ENCODE data around the gene F3. TPM values are rescaled to one million over a fixed set of nuclear protein-coding genes. Genes with fewer than 3 reads are reported as not detected.
"Not testable (repeated sequence)": the region's sequence is repeated elsewhere in the genome, so short reads cannot be mapped to it uniquely, and the experiment has no call there.

Gene F3
- total and polyA plus RNA-seq, 9 of the 15 experiments (the other 6 are each of a cell fraction or from before 2014, with no cell fraction given) = 0.24 to 0.28 TPM; not detected in 7

DNA sequence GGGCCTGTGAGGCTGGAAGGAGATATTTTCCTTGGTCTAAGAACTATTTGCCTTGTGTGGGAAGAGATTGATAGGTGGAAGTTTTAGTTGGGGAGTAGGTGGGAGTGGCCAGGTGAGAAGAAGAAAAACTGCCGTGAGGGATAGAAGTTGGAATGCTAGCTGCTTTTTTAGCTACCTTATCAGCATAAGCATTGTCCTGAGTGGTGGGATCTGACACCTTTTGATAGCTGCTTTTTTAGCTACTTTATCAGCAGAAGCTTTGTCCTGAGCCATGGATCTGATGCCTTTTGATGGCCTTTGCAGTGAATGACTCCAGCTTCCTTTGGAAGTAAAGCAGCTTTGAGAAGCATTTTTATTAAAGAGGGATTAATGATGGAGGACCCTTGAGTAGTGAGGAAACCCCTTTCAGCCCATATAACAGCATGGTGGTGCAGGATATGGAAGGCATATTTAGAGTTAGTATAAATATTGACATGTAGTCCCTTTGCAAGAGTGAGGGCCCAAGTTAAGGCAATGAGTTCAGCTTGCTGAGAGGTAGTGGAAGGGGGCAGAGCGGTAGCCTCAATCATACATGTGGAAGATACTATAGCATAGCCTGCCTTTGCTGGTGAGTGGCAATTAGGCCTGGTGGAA is 26.5 kb upstream of the F3 start:
- ATAC-seq; CTCF ChIA-PET (ENCODE audit: low intra/inter-chr PET ratio); H3K4me1 ChIP-seq (replicated peaks in 1 of 2; ENCODE audit: control insufficient read depth in 2 of 2, insufficient read depth in 2 of 2, low read length in 2 of 2); intact Hi-C loops (cut with micrococcal nuclease); H3K9me3 ChIP-seq (replicated peaks; ENCODE audit: control insufficient read depth, insufficient read depth, low read depth, low read length); H3K4me3 ChIP-seq; H3K27ac ChIP-seq (ENCODE audit: extremely low read depth, low read depth, low read length); FAIRE-seq; H3K36me3 ChIP-seq (ENCODE audit: control insufficient read depth, insufficient read depth, low read length); BruUV-seq (replicated peaks); H3K27me3 ChIP-seq (ENCODE audit: control insufficient read depth in 2 of 2, insufficient read depth in 2 of 2, low read length in 2 of 2); H3K9ac ChIP-seq (ENCODE audit: insufficient read depth in 1 of 2, low read depth in 2 of 2, low read length in 2 of 2); H4K20me1 ChIP-seq (replicated peaks; ENCODE audit: control insufficient read depth, insufficient read depth, low read length); H3K9me1 ChIP-seq (ENCODE audit: control insufficient read depth, insufficient read depth, low read length); H3K79me2 ChIP-seq (ENCODE audit: control insufficient read depth, insufficient read depth, low read length); in situ Hi-C loops (cut with MboI); DNase-seq (ENCODE audit: extremely low read depth in 1 of 4, low spot score in 3 of 4); H2AFZ ChIP-seq (ENCODE audit: low read depth, low read length); H3K4me2 ChIP-seq (ENCODE audit: insufficient read depth, low read length): not testable (repeated sequence)
- POLR2A ChIA-PET = interaction anchor here (0.6 kb wide), 1 partner anchor 13 kb away, joined by 3 read pairs; no protein-coding TSS in a partner anchor
- 0% methylated on average over 2 of the region's 2 CpGs for WGBS (ENCODE audit: insufficient coverage, low coverage, missing lambda C conversion rate)

- DNase-seq (ENCODE audit: extremely low read depth in 1 of 4, low spot score in 3 of 4); in situ Hi-C loops (cut with MboI); BruUV-seq (replicated peaks); H3K27me3 ChIP-seq (ENCODE audit: control insufficient read depth in 2 of 2, insufficient read depth in 2 of 2, low read length in 2 of 2); H3K9ac ChIP-seq (ENCODE audit: insufficient read depth in 1 of 2, low read depth in 2 of 2, low read length in 2 of 2); H3K27ac ChIP-seq (ENCODE audit: extremely low read depth, low read depth, low read length); H2AFZ ChIP-seq (ENCODE audit: low read depth, low read length); H3K4me2 ChIP-seq (ENCODE audit: insufficient read depth, low read length); H3K36me3 ChIP-seq (ENCODE audit: control insufficient read depth, insufficient read depth, low read length); intact Hi-C loops (cut with micrococcal nuclease); ATAC-seq; H3K4me3 ChIP-seq; H3K4me1 ChIP-seq (replicated peaks in 1 of 2; ENCODE audit: control insufficient read depth in 2 of 2, insufficient read depth in 2 of 2, low read length in 2 of 2); FAIRE-seq; H4K20me1 ChIP-seq (replicated peaks; ENCODE audit: control insufficient read depth, insufficient read depth, low read length); H3K9me1 ChIP-seq (ENCODE audit: control insufficient read depth, insufficient read depth, low read length); CTCF ChIA-PET (ENCODE audit: low intra/inter-chr PET ratio); POLR2A ChIA-PET; H3K9me3 ChIP-seq (replicated peaks; ENCODE audit: control insufficient read depth, insufficient read depth, low read depth, low read length); H3K79me2 ChIP-seq (ENCODE audit: control insufficient read depth, insufficient read depth, low read length): not testable (repeated sequence)
- 2% methylated on average over 5 of the region's 5 CpGs for WGBS (ENCODE audit: insufficient coverage, low coverage, missing lambda C conversion rate)
These were observed 24.9 kb upstream of the F3 start for GRCh38 chr1:94566436-94566835.

Measured in K562 (cell line).